Left hindlimb (tissue), 1 donor: Measurements from ENCODE around the gene KDM1A.
"Not testable (repeated sequence)": the region's sequence is repeated elsewhere in the genome, so short reads cannot be mapped to it uniquely, and the experiment has no call there.

Experiments used
- DNase-seq: peaks from one replicate; pipeline ENCODE4 v3.0.0-alpha.2; 2018

Gene KDM1A

GRCh38 chr1:23019094-23019862 is at the start of gene KDM1A:
TSS of gene KDM1A (plus strand) at chr1:23019468. CDS start at chr1:23019597, 129 bp downstream.
- DNase-seq, result peak; percentile 99

DNA sequence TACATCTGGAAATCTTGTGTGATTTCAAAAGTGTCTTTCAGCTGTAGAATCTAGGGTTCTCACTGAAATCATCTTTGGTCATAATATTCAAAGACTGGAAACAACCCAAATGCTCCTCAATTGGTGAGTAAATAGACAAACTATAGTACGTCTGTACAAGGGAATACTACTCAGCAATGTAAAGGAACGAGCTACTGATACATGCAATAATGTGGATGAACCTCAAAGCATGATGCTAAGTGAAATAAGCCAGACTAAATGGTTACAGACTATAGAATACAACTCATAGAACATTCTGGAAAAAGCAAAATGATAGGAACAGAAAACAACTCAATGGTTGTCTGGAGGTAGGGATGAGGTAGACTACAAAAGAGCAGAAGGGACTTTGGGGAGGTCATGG is 49.2 kb upstream of the KDM1A start:
- DNase-seq, result no peak

DNA sequence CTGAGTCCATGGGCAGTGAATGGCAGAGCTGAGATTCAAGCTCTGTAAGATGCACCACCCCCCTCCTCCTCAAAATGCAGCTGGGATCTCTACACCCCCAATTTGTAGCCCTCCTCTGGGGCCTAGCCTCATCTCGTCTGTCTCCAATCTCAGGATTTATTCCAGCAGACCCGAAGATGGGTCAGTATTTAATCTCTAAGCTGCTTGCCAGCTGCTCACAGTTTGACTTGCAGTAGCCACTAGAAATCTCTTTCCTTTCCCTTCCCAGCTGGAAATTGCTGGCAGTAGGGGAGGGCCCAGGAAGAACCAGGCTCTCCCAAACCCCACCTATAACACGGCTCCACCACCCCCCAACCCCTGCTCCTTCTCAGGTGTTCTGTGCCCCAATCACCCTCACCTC is 48.1 kb upstream of the KDM1A start:
- DNase-seq, result no peak

DNA sequence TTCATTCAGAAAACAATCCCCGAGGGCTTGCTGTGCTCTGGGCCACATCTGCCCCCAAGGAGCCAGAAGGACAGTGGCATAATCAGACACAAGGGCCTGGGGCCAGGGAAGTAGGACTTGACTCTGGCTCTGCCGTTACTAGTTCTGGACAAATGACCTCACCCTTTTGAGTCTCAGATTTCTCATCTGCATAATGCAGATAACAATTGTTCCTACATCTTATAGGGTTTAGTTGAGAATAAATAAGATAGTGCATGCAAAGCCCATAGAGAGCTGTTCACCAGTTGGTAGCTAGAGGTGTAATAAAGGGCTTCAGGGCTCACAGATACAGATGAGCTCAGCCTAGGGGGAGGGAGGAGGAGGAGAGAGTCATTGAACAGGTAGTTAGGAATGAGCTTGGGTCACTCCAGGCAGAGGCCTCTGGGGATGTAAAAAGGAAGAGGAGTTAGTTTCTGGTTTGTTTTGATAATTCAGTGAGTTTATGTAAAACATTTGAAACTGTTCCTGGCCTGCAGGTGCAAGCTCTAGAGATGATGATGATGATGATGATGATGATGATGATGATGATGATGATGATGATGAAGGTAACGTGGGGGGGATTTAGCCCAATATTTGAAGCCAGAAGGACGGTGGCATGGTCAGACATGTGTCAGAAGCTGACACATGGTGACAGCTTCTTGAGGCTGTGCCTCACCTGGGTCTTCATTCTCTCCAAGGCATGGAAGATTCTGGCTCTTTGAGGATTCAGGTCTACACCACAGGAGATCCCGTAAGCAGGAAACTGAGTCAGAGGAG is 47.5 kb upstream of the KDM1A start:
- DNase-seq, result no peak

GRCh38 chr1:22972760-22973159 is 46.5 kb upstream of the KDM1A start, which contains the start of gene LACTBL1:
TSS of gene LACTBL1 (minus strand) at chr1:22972866. CDS start at chr1:22972316, 550 bp downstream.
- DNase-seq, result no peak

DNA sequence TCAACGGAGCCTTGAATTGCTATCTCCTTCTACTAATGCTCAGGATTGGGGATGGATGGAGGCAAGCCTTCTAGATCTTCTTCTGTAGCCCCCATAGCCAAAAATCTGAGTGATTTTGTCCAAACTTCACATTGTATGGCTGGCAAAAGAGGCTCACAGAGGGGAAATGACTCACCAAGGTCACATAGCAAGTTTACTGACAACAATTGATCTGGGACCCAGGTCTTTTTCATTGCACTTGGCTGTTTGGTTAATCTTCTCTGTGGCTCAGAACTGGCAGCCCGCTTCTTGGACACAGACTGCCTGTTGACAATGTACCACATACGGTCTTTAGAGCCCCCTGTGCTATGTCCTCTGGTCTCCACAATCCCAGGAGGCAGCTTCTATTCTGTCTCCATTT is 43.6 kb upstream of the KDM1A start:
- DNase-seq, result no peak

DNA sequence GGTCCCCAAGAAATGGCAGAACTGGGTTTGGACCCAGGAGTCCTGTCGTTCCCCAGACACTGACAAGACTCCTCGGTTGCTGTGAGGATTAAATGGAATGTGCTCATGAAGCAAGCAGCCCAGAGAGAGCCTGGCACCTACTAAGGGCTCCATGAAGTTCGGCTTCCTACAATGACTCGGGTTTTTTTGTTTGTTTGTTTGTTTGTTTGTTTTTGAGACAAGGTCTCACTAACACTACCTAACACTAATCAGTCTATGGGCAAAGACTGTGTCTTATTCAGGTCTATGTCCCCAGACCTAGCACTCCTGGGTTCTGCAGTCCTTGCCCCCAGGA is 43.2 kb upstream of the KDM1A start:
- no peak for DNase-seq

- DNase-seq, result peak; percentile 64
Observed at GRCh38 chr1:22976461-22977243, 42.6 kb upstream of the KDM1A start.

DNA sequence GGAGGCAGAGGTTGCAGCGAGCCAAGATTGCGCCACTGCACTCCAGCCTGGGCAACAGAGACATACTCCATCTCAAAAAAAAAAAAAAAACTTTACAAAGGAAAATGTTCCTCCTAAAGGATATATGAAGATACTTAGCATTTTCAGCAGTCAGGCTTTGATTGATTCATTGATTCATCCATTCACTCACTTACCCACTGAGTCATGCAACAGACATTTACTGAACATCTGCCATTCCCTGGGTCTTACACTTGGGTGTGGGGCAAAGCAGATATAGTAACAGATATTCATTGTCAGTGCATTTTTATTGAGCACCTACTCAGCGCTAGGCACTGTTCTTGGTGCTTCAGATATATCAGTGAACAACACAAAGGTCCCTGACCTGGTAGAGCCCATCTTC is 41.0 kb upstream of the KDM1A start:
- DNase-seq, result no peak

DNA sequence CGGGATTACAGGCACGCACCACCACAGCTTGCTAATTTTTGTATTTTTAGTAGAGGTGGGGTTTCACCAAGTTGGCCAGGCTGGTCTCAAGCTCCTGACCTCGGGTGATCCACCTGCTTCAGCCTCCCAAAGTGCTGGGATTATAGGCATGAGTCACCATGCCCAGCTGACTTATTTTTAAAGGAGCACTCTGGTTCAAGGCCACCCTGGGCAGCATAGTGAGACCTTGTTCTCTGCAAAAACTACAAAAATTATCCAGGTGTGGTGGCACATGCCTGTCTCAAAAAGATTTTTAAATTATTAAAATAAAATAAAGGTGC is 38.8 kb upstream of the KDM1A start:
- not testable (repeated sequence) for DNase-seq

DNA sequence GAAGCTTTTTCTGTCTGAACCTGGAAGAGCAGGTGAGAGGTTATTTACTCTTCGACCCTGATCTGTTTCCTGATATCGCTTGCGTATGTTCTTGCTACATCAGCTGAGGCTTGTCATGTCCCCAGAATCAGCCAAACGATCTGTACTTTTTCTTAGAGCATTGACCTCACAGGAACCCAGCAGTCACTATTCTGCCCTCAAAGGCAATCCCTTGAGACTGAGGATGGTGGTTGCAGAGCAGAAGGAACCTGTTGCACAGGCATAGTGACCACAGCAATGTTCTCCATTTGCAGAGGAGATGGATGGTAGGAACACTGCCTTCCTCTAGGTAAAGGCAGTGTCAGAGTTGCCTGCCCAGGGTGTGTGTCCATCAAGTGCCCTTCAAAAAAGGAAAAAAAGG is 35.3 kb upstream of the KDM1A start:
- DNase-seq, result no peak

DNA sequence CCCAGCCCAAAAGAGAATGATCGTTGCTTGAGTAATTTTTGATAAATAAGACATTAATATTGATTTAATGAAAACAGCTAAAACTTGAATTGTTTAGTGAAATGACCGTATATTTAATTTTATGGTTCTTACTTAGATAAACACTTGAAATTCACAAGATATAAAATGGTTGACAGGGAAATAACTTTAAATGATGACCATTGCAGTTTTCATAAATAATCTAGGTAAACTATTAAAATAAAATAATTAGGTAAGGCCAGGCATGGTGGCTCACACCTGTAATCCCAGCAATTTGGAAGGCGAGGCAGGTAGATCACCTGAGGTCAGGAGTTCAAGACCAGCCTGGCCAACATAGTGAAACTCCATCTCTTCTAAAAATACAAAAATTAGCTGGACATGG is 26.9 kb upstream of the KDM1A start:
- not testable (repeated sequence) for DNase-seq

DNA sequence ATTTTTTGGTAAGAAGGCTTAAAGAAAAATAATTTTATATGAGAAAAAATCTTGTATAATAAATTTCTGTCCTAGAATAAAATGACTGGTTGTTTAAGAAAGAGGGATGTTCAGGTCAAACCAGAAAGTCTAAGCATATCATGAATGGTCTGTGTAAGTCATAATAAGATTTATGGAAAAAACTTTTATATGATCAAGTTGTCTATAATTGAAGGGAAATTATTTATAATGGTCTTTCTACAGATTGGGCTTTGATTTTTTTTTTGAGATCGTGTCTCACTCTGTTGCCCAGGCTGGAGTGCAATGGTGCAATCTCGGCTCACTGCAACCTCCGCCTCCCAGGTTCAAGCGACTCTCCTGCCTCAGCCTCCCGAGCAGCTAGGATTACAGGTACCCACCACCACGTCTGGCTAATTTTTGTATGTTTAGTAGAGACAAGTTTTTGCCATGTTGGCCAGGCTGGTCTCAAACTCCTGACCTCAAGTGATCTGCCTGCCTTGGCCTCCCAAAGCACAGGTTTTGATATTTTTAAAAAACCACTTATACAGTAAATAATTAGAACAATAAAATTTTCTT is 26.0 kb upstream of the KDM1A start:
- not testable (repeated sequence) for DNase-seq

DNA sequence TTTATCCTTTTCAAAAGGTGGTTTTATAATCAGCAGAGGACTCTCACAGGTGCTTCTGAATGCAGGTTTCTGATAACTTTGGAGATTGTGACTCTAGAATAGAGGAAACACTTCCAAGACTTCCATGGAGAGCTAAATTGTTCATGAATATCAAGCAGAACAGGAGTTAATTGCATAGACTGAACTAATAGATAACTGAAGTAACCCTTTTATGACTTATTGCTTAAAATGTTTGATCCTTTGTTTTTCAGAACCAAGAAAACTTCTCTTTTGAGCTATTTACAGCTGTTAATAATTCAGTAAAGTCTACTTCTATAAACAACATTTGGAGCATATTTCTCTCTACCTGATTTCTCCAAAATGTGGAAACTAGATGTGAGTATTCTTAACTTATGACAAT is 23.5 kb upstream of the KDM1A start:
- DNase-seq, result no peak

- not testable (repeated sequence) for DNase-seq
Observed at GRCh38 chr1:22997528-22997927, 21.7 kb upstream of the KDM1A start.

- not testable (repeated sequence) for DNase-seq
Observed at GRCh38 chr1:23000133-23000532, 19.1 kb upstream of the KDM1A start.

DNA sequence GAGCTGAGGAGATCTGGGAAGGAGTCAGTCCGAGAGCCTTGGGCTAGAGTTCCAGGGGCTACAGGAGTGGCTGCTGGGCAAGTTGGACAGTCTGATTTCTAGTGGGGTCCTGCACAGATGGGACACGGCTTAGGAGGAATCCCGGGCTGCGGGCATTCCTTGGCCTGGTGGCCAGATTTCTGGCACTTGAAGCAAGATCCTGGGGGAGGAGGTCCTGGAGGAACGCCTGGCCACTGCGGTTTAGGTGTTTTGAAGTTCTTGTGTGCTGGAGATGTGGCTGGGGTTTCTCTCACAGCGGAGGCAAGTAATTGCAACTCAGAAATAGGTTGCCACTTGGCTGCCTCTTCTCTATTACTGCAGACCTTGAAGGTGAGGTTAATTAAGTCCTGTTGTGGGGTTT is 17.1 kb upstream of the KDM1A start:
- not testable (repeated sequence) for DNase-seq

GRCh38 chr1:23004112-23004511 is 15.2 kb upstream of the KDM1A start:
- DNase-seq, result no peak

DNA sequence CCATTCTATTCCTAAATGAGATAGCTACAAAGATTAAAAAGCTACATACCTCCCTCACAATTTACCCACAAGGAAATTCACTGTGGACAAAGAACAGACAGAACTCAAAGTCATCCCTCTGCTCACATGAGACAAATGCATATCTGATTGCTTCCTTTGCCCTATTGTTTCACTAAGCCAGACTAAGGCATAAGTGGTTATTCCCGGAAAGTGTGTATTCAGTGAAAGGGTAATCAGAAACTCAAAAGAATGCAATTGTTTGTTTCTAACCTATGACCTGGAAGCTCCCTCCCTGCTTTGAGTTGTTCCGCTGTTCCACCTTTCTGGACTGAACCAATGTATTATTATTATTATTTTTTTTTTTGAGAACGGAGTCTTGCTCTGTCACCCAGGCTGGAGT is 14.5 kb upstream of the KDM1A start:
- not testable (repeated sequence) for DNase-seq

GRCh38 chr1:23007106-23007505 is 12.2 kb upstream of the KDM1A start:
- DNase-seq, result no peak

DNA sequence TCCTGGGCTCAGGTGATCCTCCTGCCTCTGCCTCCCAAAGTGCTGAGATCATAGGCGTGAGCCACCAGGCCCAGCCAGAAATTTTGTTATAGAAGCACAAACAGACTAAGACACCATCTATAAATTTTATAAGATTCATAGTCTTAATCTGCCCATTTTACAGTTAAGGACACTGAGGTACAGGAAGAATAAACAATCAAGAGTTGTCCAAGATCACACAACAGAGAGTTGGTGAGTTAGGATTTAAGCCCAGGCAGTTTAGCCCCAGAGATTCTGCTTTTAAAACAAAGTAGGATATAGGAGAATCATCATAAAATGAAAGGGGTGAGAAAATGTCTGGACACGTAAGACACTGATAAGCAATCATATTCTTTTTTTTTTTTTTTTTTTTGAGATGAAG is 10.4 kb upstream of the KDM1A start:
- no peak for DNase-seq

DNA sequence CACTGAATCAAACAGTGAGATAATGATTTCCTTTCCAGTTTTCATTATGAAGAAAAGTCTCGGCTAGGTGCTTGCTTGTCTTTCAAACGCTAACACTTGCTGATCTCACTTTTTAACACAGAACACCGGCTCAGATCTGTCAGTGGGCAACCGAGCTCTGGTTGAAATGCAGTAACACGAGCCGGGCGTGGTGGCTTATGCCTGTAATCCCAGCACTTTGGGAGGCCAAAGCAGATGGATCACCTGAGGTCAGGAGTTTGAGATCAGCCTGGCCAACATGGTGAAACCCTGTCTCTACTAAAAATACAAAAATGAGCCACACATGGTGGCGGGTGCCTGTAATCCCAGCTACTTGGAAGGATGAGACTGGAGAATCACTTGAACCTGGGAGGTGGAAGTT is 9.2 kb upstream of the KDM1A start:
- not testable (repeated sequence) for DNase-seq

GRCh38 chr1:23013657-23014056 is 5.6 kb upstream of the KDM1A start:
- DNase-seq, result no peak
